AG04449 (cell line): ENCODE data around the gene RHCG.
A peak's percentile ranks its signal among the peaks of the same experiment; 100 is the strongest.

Experiments used
- CTCF ChIA-PET: fragments of 350-600 bp; formaldehyde crosslinking; extraction: SDS; loops from one replicate; lab custom pipeline; 2021; ENCODE audit warnings: antibody characterized with exemption; lab: Yijun Ruan, JAX
- POLR2A ChIA-PET: fragments of 400-600, 350-600 bp; formaldehyde crosslinking; extraction: SDS; loops from one replicate; lab custom pipeline; 2020; ENCODE audit warnings: antibody characterized with exemption, inconsistent platforms; lab: Yijun Ruan, JAX
- DNase-seq: peaks from one replicate; pipeline ENCODE4 v3.0.0-alpha.2; 2010; ENCODE audit warnings: low read depth, low spot score
- H3K4me3 ChIP-seq: 2 replicates; pipeline ENCODE4 v1.5.1; 2011; ENCODE audit warnings: low read depth, mild to moderate bottlenecking, control low read depth, low read length
- TF ChIP-seq, protein P1 (sequence below): IDR thresholded peaks from one replicate; pipeline ENCODE4 v1.5.1; 2011; ENCODE audit warnings: mild to moderate bottlenecking, moderate library complexity, low read length, control low read depth, inconsistent platforms; ENCODE audit not compliant: insufficient read depth; ENCODE audit errors: missing control alignments

Gene RHCG

GRCh38 chr15:89433686-89434085 is 62.7 kb downstream of the RHCG start:
- DNase-seq: no peak
- TF ChIP-seq, protein P1, sequence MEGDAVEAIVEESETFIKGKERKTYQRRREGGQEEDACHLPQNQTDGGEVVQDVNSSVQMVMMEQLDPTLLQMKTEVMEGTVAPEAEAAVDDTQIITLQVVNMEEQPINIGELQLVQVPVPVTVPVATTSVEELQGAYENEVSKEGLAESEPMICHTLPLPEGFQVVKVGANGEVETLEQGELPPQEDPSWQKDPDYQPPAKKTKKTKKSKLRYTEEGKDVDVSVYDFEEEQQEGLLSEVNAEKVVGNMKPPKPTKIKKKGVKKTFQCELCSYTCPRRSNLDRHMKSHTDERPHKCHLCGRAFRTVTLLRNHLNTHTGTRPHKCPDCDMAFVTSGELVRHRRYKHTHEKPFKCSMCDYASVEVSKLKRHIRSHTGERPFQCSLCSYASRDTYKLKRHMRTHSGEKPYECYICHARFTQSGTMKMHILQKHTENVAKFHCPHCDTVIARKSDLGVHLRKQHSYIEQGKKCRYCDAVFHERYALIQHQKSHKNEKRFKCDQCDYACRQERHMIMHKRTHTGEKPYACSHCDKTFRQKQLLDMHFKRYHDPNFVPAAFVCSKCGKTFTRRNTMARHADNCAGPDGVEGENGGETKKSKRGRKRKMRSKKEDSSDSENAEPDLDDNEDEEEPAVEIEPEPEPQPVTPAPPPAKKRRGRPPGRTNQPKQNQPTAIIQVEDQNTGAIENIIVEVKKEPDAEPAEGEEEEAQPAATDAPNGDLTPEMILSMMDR: no peak
- ChIA-PET POLR2A (no interaction called here), CTCF (interaction anchor here (0.9 to 3.9 kb wide), 4 partner anchors 9 to 75 kb away, joined by 3 to 96 read pairs (median 6); no protein-coding TSS in a partner anchor)
- H3K4me3 ChIP-seq: no peak overlapping the region

DNA sequence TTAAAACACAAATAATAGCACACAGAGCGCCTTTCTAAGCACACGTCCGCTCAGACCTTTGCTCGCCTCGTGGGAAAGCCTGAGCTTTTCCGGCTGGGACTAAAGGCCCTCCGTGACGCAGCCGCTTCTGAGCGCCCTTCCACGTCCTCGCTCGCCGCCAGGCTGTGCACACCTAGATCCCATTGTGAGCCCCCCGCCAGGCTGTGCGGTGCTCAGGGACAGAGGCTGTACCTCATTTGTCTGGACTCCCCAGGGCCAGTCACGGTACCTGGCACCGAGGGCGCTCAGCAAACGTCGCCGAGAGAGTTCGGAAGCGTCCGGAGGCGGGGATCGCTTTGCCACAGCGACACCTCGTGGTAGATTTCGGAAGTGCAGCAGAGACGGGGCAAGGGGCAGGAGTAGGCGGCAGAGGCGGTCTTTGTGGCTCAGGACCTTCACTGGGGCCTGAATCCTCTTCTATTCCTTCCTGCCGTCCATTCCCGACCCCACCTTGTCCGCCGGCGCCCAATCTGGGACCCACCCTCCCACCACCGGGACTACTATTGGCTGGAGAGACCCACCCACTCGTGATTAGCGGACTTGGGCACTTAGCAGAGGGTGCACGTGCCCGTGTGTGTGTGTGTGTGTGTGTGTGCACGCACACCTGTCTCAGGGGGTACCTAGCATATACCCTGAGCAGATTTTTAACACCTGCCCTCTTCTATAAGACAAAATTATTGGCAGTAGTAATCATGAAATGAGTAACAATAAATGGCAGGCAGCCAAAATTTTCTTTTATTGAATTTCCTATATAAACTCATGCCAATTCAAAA is 65.6 kb downstream of the RHCG start:
- peak overlapping the region; percentile 58 for H3K4me3 ChIP-seq
- POLR2A ChIA-PET: interaction anchor here (0.7 kb wide), 1 partner anchor 72 kb away, joined by 3 read pairs; no protein-coding TSS in a partner anchor
- TF ChIP-seq, protein P1: peak; percentile 97
- DNase-seq: no peak
- CTCF ChIA-PET: interaction anchor here (0.6 to 10.7 kb wide), 35 partner anchors 9 to 227 kb away, joined by 3 to 446 read pairs (median 3); no protein-coding TSS in a partner anchor

DNA sequence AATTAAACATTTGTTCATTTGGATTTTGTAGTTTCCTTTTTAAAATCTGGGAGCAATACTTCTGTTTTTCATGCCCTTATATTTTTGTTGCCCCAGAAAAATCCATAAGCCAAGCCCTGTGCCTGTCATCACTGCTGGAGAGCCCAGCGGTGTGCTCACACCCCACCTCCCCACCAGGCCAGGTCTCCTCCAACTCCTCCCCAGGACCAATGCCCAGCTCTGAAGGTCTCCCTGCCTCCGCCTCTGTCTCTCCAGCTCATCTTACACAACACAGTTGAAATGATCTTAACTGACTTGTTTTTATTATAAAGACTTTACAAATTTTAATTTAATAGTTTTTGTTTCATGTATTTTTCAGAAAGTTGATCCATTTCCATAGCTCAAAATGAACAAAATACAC is 66.4 kb downstream of the RHCG start:
- CTCF ChIA-PET: interaction anchor here (0.6 to 10.7 kb wide), 29 partner anchors 8 to 227 kb away, joined by 3 to 446 read pairs (median 3); no protein-coding TSS in a partner anchor
- TF ChIP-seq, protein P1: no peak
- DNase-seq: no peak
- no peak overlapping the region for H3K4me3 ChIP-seq
- POLR2A ChIA-PET: interaction anchor here (0.7 kb wide), 1 partner anchor 71 kb away, joined by 3 read pairs; no protein-coding TSS in a partner anchor

DNA sequence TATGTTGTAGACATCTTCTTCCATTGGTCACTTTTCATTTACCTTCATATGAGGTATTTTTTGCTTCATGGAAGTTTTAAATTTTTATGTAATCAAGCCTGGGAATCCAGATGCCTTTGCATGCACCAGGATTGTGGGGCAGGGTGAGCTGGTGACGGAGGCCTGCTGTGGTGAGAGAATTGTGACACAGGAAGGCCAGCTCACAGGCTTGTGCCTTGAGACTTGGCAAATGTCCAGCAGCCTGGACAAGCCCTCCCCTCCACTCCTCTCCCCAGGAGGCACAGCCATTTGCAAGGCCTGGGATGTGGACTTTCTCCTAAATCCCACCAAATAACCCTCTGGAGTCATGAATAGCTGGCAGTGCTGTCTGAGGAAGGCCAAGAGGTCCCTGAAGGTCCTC is 67.4 kb downstream of the RHCG start:
- DNase-seq: no peak
- ChIA-PET CTCF (interaction anchor here (0.6 to 10.7 kb wide), 8 partner anchors 11 to 85 kb away, joined by 3 to 446 read pairs (median 4); no protein-coding TSS in a partner anchor), POLR2A (no interaction called here)
- TF ChIP-seq, protein P1: no peak
- no peak overlapping the region for H3K4me3 ChIP-seq

DNA sequence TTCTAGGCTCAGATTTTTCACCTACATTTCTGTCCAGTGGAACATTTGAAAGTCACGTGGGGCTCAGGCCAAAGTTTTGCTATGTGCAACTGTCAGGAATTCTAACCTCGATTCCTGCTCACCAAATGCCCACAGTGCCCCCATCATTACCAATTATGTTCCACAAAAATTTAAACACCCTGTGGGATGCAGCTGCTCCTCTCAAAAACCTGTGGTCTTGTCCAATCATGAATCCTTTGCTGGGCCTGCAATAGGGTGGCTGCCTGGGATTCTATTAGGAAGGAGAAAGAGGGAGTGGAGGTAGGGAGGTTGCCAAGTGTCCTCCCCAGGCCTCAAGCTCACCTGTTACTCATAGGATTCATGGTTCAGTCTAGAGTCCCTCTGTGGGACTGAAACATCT is 68.1 kb downstream of the RHCG start:
- CTCF ChIA-PET: interaction anchor here (0.8 to 10.7 kb wide), 9 partner anchors 11 to 79 kb away, joined by 3 to 446 read pairs (median 4); no protein-coding TSS in a partner anchor
- POLR2A ChIA-PET: no interaction called here
- DNase-seq: no peak
- H3K4me3 ChIP-seq: no peak overlapping the region
- TF ChIP-seq, protein P1: no peak

DNA sequence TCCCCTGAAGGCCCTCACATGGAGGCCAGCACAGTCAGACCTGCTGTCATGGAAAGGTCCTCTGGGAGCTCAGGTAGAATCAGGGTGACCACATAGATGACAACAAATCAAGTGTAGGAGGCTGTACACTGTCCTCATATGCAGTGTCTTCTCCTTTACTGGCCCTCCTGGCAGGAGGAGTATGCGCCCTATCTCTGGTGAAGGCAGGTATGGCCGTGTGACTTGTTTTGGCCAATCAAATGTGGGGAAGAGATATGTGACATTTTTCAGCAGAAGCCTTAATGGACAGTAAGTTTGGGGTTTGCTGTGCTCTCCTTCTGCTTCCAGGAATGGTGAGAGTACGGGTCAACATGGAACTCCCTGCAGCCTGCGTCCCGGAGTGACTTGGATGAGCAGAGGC is 69.9 kb downstream of the RHCG start:
- CTCF ChIA-PET: interaction anchor here (4.3 to 10.7 kb wide), 2 partner anchors 9 to 68 kb away, joined by 70 to 446 read pairs; no protein-coding TSS in a partner anchor
- no peak overlapping the region for H3K4me3 ChIP-seq
- POLR2A ChIA-PET: interaction anchor here (0.7 kb wide), 1 partner anchor 17 kb away, joined by 3 read pairs; no protein-coding TSS in a partner anchor
- DNase-seq: no peak
- TF ChIP-seq, protein P1: no peak
